HG03460 (cell line): Measurements from ENCODE around the gene DGAT2.
"Not testable (repeated sequence)": the region's sequence is repeated elsewhere in the genome, so short reads cannot be mapped to it uniquely, and the experiment has no call there.

Source experiments
- ATAC-seq: cut with Tn5 transposase; IDR thresholded peaks from one replicate; pipeline ENCODE4 v1.9.1; 2021; ENCODE audit not compliant: unreplicated experiment

DGAT2 gene

GRCh38 chr11:75754933-75755332 is 13.6 kb upstream of the DGAT2 start:
- ATAC-seq: not testable (repeated sequence)

- ATAC-seq: no peak
Observed at GRCh38 chr11:75757651-75758050, 10.9 kb upstream of the DGAT2 start.

- ATAC-seq: no peak
Observed at GRCh38 chr11:75759832-75760231, 8.7 kb upstream of the DGAT2 start.

GRCh38 chr11:75760243-75760642 is 8.3 kb upstream of the DGAT2 start:
- ATAC-seq: no peak

GRCh38 chr11:75760710-75761493 is 7.7 kb upstream of the DGAT2 start:
- ATAC-seq: no peak

GRCh38 chr11:75762158-75762557 is 6.4 kb upstream of the DGAT2 start:
- ATAC-seq: no peak

GRCh38 chr11:75762885-75763284 is 5.7 kb upstream of the DGAT2 start:
- no peak for ATAC-seq

GRCh38 chr11:75763846-75764245 is 4.7 kb upstream of the DGAT2 start:
- no peak for ATAC-seq

GRCh38 chr11:75765116-75765515 is 3.5 kb upstream of the DGAT2 start:
- no peak for ATAC-seq

- no peak for ATAC-seq
Observed at GRCh38 chr11:75766443-75767227, 1.9 kb upstream of the DGAT2 start.

GRCh38 chr11:75767228-75767572 is 1.4 kb upstream of the DGAT2 start:
- ATAC-seq: no peak

GRCh38 chr11:75767793-75768111 is 826 bp upstream of the DGAT2 start:
- no peak for ATAC-seq

GRCh38 chr11:75768909-75769771 is 562 bp downstream of the DGAT2 start:
- no peak for ATAC-seq

- ATAC-seq: no peak
Observed at GRCh38 chr11:75770102-75770501, 1.5 kb downstream of the DGAT2 start.

- ATAC-seq: no peak
Observed at GRCh38 chr11:75771646-75772410, 3.2 kb downstream of the DGAT2 start.

GRCh38 chr11:75773595-75774353 is 5.2 kb downstream of the DGAT2 start:
- peak; percentile 91 for ATAC-seq

GRCh38 chr11:75775056-75775455 is 6.5 kb downstream of the DGAT2 start:
- no peak for ATAC-seq

GRCh38 chr11:75776546-75776945 is 8.0 kb downstream of the DGAT2 start:
- ATAC-seq: no peak

- ATAC-seq: no peak
Observed at GRCh38 chr11:75777461-75778110, 9.0 kb downstream of the DGAT2 start.

- no peak for ATAC-seq
Observed at GRCh38 chr11:75778962-75779361, 10.4 kb downstream of the DGAT2 start.
